HEK293T (cell line): ENCODE measurements around the gene C17orf113.

Source experiments
- BHLHE40 ChIP-seq: fragments of 450-650 bp; IDR thresholded peaks from 2 replicates; pipeline ENCODE4 v1.6.1; 2016; ENCODE audit warnings: mild to moderate bottlenecking, moderate library complexity, borderline replicate concordance
- FOXA1 ChIP-seq: fragments of 450-650 bp; IDR thresholded peaks from 2 replicates; pipeline ENCODE4 v1.6.1; 2016; ENCODE audit warnings: mild to moderate bottlenecking
- FOXK2 ChIP-seq: fragments of 450-650 bp; IDR thresholded peaks from 2 replicates; pipeline ENCODE4 v1.6.1; 2016; ENCODE audit warnings: mild to moderate bottlenecking
- FOXM1 ChIP-seq: fragments of 450-650 bp; IDR thresholded peaks from 2 replicates; pipeline ENCODE4 v1.6.1; 2017; ENCODE audit warnings: mild to moderate bottlenecking, borderline replicate concordance
- HDGF ChIP-seq: fragments of 450-650 bp; IDR thresholded peaks from 2 replicates; pipeline ENCODE4 v1.6.1; 2017; ENCODE audit warnings: antibody characterized with exemption, borderline replicate concordance
- SUZ12 ChIP-seq: fragments of 450-650 bp; IDR thresholded peaks from 2 replicates; pipeline ENCODE4 v1.6.1; 2016; ENCODE audit warnings: mild to moderate bottlenecking
- TARDBP ChIP-seq: fragments of 450-650 bp; IDR thresholded peaks from 2 replicates; pipeline ENCODE4 v1.6.1; 2016

GRCh38 chr17:42027590-42027889 lies 22.9 kb downstream of the C17orf113 start:
- TF ChIP-seq FOXM1 (no peak), HDGF (no peak), TARDBP (no peak), BHLHE40 (no peak), FOXK2 (no peak), SUZ12 (no peak), FOXA1 (no peak)
